IMR-90 (cell line): Measurements from ENCODE around the gene PSD2. TPM values are rescaled to one million over a fixed set of nuclear protein-coding genes. Genes with fewer than 3 reads are reported as not detected.

Source experiments
- ATAC-seq: fragments of 200-7000 bp; cut with Tn5 transposase; 2 replicates; pipeline ENCODE4 v1.9.1; 2020; ENCODE audit warnings: low read depth, mild to moderate bottlenecking, moderate library complexity
- BruUV-seq: library from RNA; stranded (reverse); fragments of 400-500 nt; replicated peaks from 2 replicates; lab custom pipeline; 2021; lab: Mats Ljungman, UMichigan
- CTCF ChIA-PET: fragments of 300-600 bp; formaldehyde crosslinking; extraction: SDS; loops from one replicate; lab custom pipeline; 2021; ENCODE audit warnings: antibody characterized with exemption; lab: Yijun Ruan, JAX
- POLR2A ChIA-PET: fragments of 300-600 bp; sonication (Branson Sonifier 250); formaldehyde crosslinking; loops from one replicate; lab custom pipeline; 2022; ENCODE audit warnings: antibody characterized with exemption; ENCODE audit not compliant: unreplicated experiment; lab: Charles Lee
- DNase-seq: peaks from one replicate; pipeline ENCODE4 v3.0.0; 2013
- H2AFZ ChIP-seq: replicated peaks from 2 replicates; pipeline ENCODE3; 2013; ENCODE audit warnings: low read length, mild to moderate bottlenecking; ENCODE audit not compliant: poor library complexity
- H2AK5ac ChIP-seq: 2 replicates; pipeline ENCODE4 v1.6.1; 2013; ENCODE audit warnings: low read depth, low read length, inconsistent platforms
- H2AK9ac ChIP-seq: replicated peaks from 2 replicates; pipeline ENCODE3; 2013; ENCODE audit warnings: mild to moderate bottlenecking, low read depth, low read length, moderate library complexity; ENCODE audit not compliant: poor library complexity
- H2BK120ac ChIP-seq: 2 replicates; pipeline ENCODE4 v1.6.1; 2013; ENCODE audit warnings: low read depth, low read length, inconsistent platforms
- H2BK15ac ChIP-seq: 3 replicates; pipeline ENCODE4 v1.6.1; 2013; ENCODE audit warnings: low read depth, low read length, inconsistent platforms
- H2BK20ac ChIP-seq: 2 replicates; pipeline ENCODE4 v1.6.1; 2013; ENCODE audit warnings: low read depth, mild to moderate bottlenecking, inconsistent platforms, low read length, moderate library complexity
- H2BK5ac ChIP-seq: 2 replicates; pipeline ENCODE4 v1.6.1; 2013; ENCODE audit warnings: mild to moderate bottlenecking, low read depth, low read length, inconsistent platforms; ENCODE audit not compliant: poor library complexity, severe bottlenecking
- H3K14ac ChIP-seq: replicated peaks from 2 replicates; pipeline ENCODE4 v1.6.1; 2013; ENCODE audit warnings: low read depth, low read length, inconsistent platforms
- H3K18ac ChIP-seq: 2 replicates; pipeline ENCODE4 v1.6.1; 2013; ENCODE audit warnings: low read depth, low read length, control low read depth
- H3K23ac ChIP-seq: 2 replicates; pipeline ENCODE4 v1.6.1; 2013; ENCODE audit warnings: low read depth, low read length, inconsistent platforms
- H3K27ac ChIP-seq: 2 replicates; pipeline ENCODE4 v1.5.1; 2013; ENCODE audit warnings: mild to moderate bottlenecking, control low read depth, low read length; ENCODE audit not compliant: insufficient read depth
- H3K27me3 ChIP-seq: 2 replicates; pipeline ENCODE4 v1.6.1; 2013; ENCODE audit warnings: low read length; ENCODE audit not compliant: control insufficient read depth, insufficient read depth
- H3K36me3 ChIP-seq: 2 replicates; pipeline ENCODE4 v1.6.1; 2013; ENCODE audit warnings: low read length, mixed read lengths; ENCODE audit not compliant: control insufficient read depth, insufficient read depth
- H3K4ac ChIP-seq: 2 replicates; pipeline ENCODE4 v1.6.1; 2013; ENCODE audit warnings: low read depth, low read length, inconsistent platforms
- H3K4me1 ChIP-seq: 2 replicates; pipeline ENCODE4 v1.6.1; 2013; ENCODE audit warnings: low read length, mixed read lengths; ENCODE audit not compliant: control insufficient read depth, insufficient read depth
- H3K4me2 ChIP-seq: 2 replicates; pipeline ENCODE4 v1.6.1; 2013; ENCODE audit warnings: low read depth, mild to moderate bottlenecking, control low read depth, low read length, moderate library complexity
- H3K4me3 ChIP-seq: 2 replicates; pipeline ENCODE4 v1.5.1; 2013; ENCODE audit warnings: low read depth, mild to moderate bottlenecking, control low read depth, low read length, moderate library complexity; ENCODE audit not compliant: insufficient read depth
- H3K56ac ChIP-seq: 2 replicates; pipeline ENCODE4 v1.6.1; 2013; ENCODE audit warnings: low read length, inconsistent platforms; ENCODE audit not compliant: insufficient read depth; ENCODE audit errors: extremely low read depth
- H3K79me1 ChIP-seq, 2 experiments: 2 replicates each; pipeline ENCODE4 v1.6.1; 2013; ENCODE audit warnings: low read length in 2 of 2, inconsistent platforms in 1 of 2, low read depth in 1 of 2
- H3K9ac ChIP-seq: 2 replicates; pipeline ENCODE4 v1.6.1; 2013; ENCODE audit warnings: low read depth, low read length, control low read depth
- H3K9me1 ChIP-seq: 2 replicates; pipeline ENCODE4 v1.6.1; 2013; ENCODE audit warnings: low read length, inconsistent platforms; ENCODE audit not compliant: insufficient read depth
- H3K9me3 ChIP-seq: 2 replicates; pipeline ENCODE4 v1.6.1; 2013; ENCODE audit warnings: low read length; ENCODE audit not compliant: control insufficient read depth, insufficient read depth
- H4K20me1 ChIP-seq: 2 replicates; pipeline ENCODE4 v1.6.1; 2013; ENCODE audit warnings: low read length, inconsistent platforms; ENCODE audit not compliant: insufficient read depth
- H4K5ac ChIP-seq: 2 replicates; pipeline ENCODE4 v1.6.1; 2013; ENCODE audit warnings: mild to moderate bottlenecking, low read depth, low read length, control low read depth
- H4K8ac ChIP-seq, 2 experiments: 2 replicates each; pipeline ENCODE4 v1.6.1; 2013; ENCODE audit warnings: low read depth in 2 of 2, low read length in 2 of 2, control low read depth in 1 of 2, inconsistent platforms in 1 of 2
- H4K91ac ChIP-seq: 2 replicates; pipeline ENCODE4 v1.6.1; 2013; ENCODE audit warnings: low read depth, low read length, inconsistent platforms; ENCODE audit not compliant: insufficient read depth
- CEBPB ChIP-seq: IDR thresholded peaks from 2 replicates; pipeline ENCODE4 v1.6.1; 2012; ENCODE audit warnings: low read depth, low read length, improper control_type of control experiment
- CHD1 ChIP-seq: IDR thresholded peaks from 2 replicates; pipeline ENCODE4 v1.6.1; 2012; ENCODE audit warnings: low read depth, low read length, improper control_type of control experiment
- FOS ChIP-seq: fragments of 150-350 bp; IDR thresholded peaks from 2 replicates; pipeline ENCODE4 v1.6.1; 2016; ENCODE audit warnings: low read depth, low read length
- MAFK ChIP-seq: IDR thresholded peaks from 2 replicates; pipeline ENCODE4 v1.6.1; 2012; ENCODE audit warnings: low read depth, low read length, improper control_type of control experiment
- MAZ ChIP-seq: IDR thresholded peaks from 2 replicates; pipeline ENCODE4 v1.6.1; 2012; ENCODE audit warnings: low read depth, mild to moderate bottlenecking, low read length, improper control_type of control experiment, moderate library complexity, borderline replicate concordance
- MXI1 ChIP-seq: IDR thresholded peaks from 2 replicates; pipeline ENCODE4 v1.6.1; 2012; ENCODE audit warnings: low read depth, mild to moderate bottlenecking, low read length, moderate library complexity, borderline replicate concordance
- NFE2L2 ChIP-seq: fragments of 150-350 bp; IDR thresholded peaks from 2 replicates; pipeline ENCODE4 v1.6.1; 2016; ENCODE audit warnings: low read depth, mild to moderate bottlenecking, low read length
- RAD21 ChIP-seq: IDR thresholded peaks from 2 replicates; pipeline ENCODE4 v1.6.1; 2012; ENCODE audit warnings: low read length, improper control_type of control experiment
- RCOR1 ChIP-seq: IDR thresholded peaks from 2 replicates; pipeline ENCODE4 v1.6.1; 2012; ENCODE audit warnings: mild to moderate bottlenecking, low read length, improper control_type of control experiment; ENCODE audit not compliant: insufficient replicate concordance
- RFX5 ChIP-seq: IDR thresholded peaks from 2 replicates; pipeline ENCODE4 v1.8.0; 2012; ENCODE audit warnings: low read depth, mild to moderate bottlenecking, low read length, moderate library complexity
- SMC3 ChIP-seq: fragments of 150-350 bp; IDR thresholded peaks from 2 replicates; pipeline ENCODE4 v1.6.1; 2016; ENCODE audit warnings: low read depth, mild to moderate bottlenecking, antibody characterized with exemption, low read length, moderate library complexity
- whole genome bisulfite sequencing, 2 experiments: methylation state at CpG; one replicate each; pipeline versions ENCODE4 v1.1.5 to v1.1.7; 2013; ENCODE audit warnings: missing lambda C conversion rate in 2 of 2; ENCODE audit not compliant: insufficient read length in 1 of 2; ENCODE audit errors: extremely low coverage in 2 of 2; 5-methylcytosine and 5-hydroxymethylcytosine counted together
- dilution Hi-C: fragments of 300-500 bp; cut with HindIII; formaldehyde crosslinking; loops from one replicate; pipeline ENCODE4 v1.14.3; 2018; ENCODE audit warnings: low sequenced_read_pairs; ENCODE audit not compliant: unreplicated experiment
- in situ Hi-C: fragments of 300-500 bp; cut with MboI; formaldehyde crosslinking; loops from 3 replicates; pipeline ENCODE4 v1.14.3; 2019; ENCODE audit warnings: low sequenced_read_pairs, inconsistent platforms, mixed read lengths
- intact Hi-C: fragments of 100-400 bp; cut with micrococcal nuclease; formaldehyde crosslinking; loops from 2 replicates; pipeline ENCODE4 v1.10.0; 2022
- polyA plus RNA-seq, 3 experiments: library from polyadenylated mRNA; depleted of rRNA; stranded (reverse); fragments of >200 nt; gene quantifications; 2 replicates each; pipeline ENCODE4 v1.2.3, GENCODE V29; 2012; ENCODE audit warnings: low replicate concordance in 1 of 3
- total RNA-seq: library from RNA; depleted of rRNA; stranded (reverse); fragments of >200 nt; gene quantifications from 2 replicates; pipeline ENCODE4 v1.2.3, GENCODE V29; 2012
- TF ChIP-seq, protein P1 (sequence below): fragments of 150-350 bp; IDR thresholded peaks from 2 replicates; pipeline ENCODE4 v1.6.1; 2016; ENCODE audit warnings: low read depth, mild to moderate bottlenecking, low read length, moderate library complexity, borderline replicate concordance
- TF ChIP-seq, protein P2 (sequence below): fragments of 150-350 bp; IDR thresholded peaks from 2 replicates; pipeline ENCODE4 v1.6.1; 2017; ENCODE audit warnings: mild to moderate bottlenecking, antibody characterized with exemption, low read length, low read depth

Gene PSD2
- total and polyA plus RNA-seq, 2 of the 4 experiments (the other 2 are of a cell fraction): 0.05 TPM; not detected in 1

DNA sequence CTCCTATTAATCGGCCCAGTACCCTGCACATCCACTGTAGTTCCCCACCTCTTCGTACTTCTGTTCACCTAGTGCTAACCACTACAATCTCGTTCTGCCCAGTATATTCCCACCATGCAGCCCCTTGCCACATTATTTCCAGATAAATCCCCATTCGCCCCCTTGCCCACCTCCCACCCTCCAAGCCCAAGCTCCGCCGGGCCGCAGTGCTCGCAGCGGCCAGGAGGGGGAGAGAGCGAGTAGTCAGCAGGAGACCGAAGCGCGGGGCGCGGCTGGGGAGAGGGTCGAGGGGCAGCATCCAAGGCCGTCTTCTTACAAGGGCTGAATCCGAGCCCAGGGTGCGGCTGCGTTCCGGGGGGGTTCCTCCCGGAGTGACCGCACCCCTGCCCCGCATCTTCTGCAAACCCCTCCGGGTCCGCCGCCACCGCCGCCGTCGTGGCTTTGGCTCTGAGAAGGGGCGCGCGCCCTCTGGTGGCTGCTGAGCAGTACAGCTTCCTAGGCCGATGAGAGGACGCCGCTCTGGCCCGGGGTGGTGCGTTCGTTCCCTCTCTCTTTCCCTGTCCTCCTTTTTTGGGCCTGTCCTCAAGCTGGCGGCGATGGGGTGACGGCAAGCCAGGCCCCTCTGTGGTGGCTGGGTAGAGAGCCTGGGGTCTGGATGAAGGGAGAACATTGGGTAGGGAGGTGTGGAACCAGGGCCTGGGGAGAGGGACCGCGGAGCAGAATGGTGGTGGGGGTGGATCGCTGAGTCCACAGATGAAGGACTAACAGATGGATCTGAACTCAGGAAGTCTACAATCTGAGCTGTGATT lies 30.0 kb upstream of the PSD2 start:
- Histone ChIP-seq H3K9me3 (no peaks in the 10 kb centered on the region), H3K9me1 (no peaks in the 10 kb centered on the region; the same call in 1 of the 2 replicates), H2BK120ac (peak overlapping the region; percentile 82), H4K20me1 (no peaks in the 10 kb centered on the region), H4K91ac (0 out of 2 replicates have a peak overlapping the region, but pooled peaks have one; percentile 71), H2BK15ac (no peak overlapping the region), H3K27me3 (peaks cover 31% of the 10 kb centered on the region), H3K14ac (0 out of 2 replicates have a peak overlapping the region, but pooled peaks have one; percentile 45), H3K36me3 (no peaks in the 10 kb centered on the region), H3K4ac (peak overlapping the region; percentile 84), H3K4me1 (no peaks in the 10 kb centered on the region), H3K23ac (no peak overlapping the region), H3K4me3 (peak overlapping the region; percentile 59), H3K9ac (no peak overlapping the region), H3K79me1 (no peaks in the 10 kb centered on the region), H3K18ac (no peak overlapping the region), H2AFZ (peak overlapping the region; percentile 99), H2BK20ac (no peak overlapping the region; the same call in 1 of the 2 replicates), H3K56ac (no peak overlapping the region), H3K4me2 (peak overlapping the region; percentile 69), H2AK5ac (no peak overlapping the region), H2AK9ac (peak overlapping the region; percentile 88), H2BK5ac (no peak overlapping the region), H4K8ac (peak overlapping the region in 1 of 2 experiments; percentile 83; a peak in 2 of 4 replicates), H4K5ac (peak overlapping the region; percentile 45; the same call in 1 of the 2 replicates), H3K27ac (no peak overlapping the region; the same call in 1 of the 2 replicates)
- intact Hi-C loops: loop anchor here (1.0 to 5.0 kb wide), 4 partner anchors 73 to 343 kb away; partner anchors contain the start of gene CXXC5
- WGBS, 2 experiments: 20% methylated on average over 18 of the region's 46 CpGs; no CpG with 5 or more reads in 1 of the 2 experiments
- dilution Hi-C loops: loop anchor here (25.0 kb wide), 1 partner anchor 128 kb away; the partner anchor contains the start of gene CXXC5
- ChIA-PET POLR2A (no interaction called here), CTCF (interaction anchor here (0.5 to 4.4 kb wide), 27 partner anchors 10 to 1050 kb away, joined by 3 to 59 read pairs (median 4); partner anchors contain the start of genes CXXC5 and SPATA24)
- BruUV-seq: no TSS peak
- ATAC-seq: peak; percentile 94
- in situ Hi-C loops: loop anchor here (10.0 kb wide), 1 partner anchor 341 kb away; no protein-coding TSS in a partner anchor
- DNase-seq: peak; percentile 57
- TF ChIP-seq RAD21 (peak; percentile 78), CHD1 (no peak), MXI1 (no peak), CEBPB (no peak), NFE2L2 (no peak), RFX5 (no peak), RCOR1 (no peak), MAZ (no peak), MAFK (no peak), SMC3 (peak; percentile 79), FOS (no peak)
- TF ChIP-seq, protein P1, sequence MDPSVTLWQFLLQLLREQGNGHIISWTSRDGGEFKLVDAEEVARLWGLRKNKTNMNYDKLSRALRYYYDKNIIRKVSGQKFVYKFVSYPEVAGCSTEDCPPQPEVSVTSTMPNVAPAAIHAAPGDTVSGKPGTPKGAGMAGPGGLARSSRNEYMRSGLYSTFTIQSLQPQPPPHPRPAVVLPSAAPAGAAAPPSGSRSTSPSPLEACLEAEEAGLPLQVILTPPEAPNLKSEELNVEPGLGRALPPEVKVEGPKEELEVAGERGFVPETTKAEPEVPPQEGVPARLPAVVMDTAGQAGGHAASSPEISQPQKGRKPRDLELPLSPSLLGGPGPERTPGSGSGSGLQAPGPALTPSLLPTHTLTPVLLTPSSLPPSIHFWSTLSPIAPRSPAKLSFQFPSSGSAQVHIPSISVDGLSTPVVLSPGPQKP: no peak
- TF ChIP-seq, protein P2, sequence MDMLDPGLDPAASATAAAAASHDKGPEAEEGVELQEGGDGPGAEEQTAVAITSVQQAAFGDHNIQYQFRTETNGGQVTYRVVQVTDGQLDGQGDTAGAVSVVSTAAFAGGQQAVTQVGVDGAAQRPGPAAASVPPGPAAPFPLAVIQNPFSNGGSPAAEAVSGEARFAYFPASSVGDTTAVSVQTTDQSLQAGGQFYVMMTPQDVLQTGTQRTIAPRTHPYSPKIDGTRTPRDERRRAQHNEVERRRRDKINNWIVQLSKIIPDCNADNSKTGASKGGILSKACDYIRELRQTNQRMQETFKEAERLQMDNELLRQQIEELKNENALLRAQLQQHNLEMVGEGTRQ: no peak
